Cardiac muscle cell (in vitro differentiated cells and primary cell): Measurements from ENCODE around the gene SUCO. TPM values are rescaled to one million over a fixed set of nuclear protein-coding genes. Genes with fewer than 3 reads are reported as not detected.

Experiments
- DNase-seq, 2 donors: peaks; one replicate each; pipeline versions ENCODE4 v3.0.0 to v3.0.0-alpha.2; 2010 to 2017; ENCODE audit warnings: low read depth in 1 of 2, low spot score in 1 of 2
- H3K27ac ChIP-seq: fragments of 200-600 bp; sonication (generic); 2 replicates; pipeline ENCODE4 v1.5.1; 2016
- H3K27me3 ChIP-seq: fragments of 200-600 bp; sonication (generic); 2 replicates; pipeline ENCODE4 v1.6.0; 2016; ENCODE audit warnings: control low read depth
- H3K36me3 ChIP-seq: fragments of 200-600 bp; sonication (generic); 2 replicates; pipeline ENCODE4 v1.5.1; 2016; ENCODE audit warnings: control low read depth
- H3K4me1 ChIP-seq: fragments of 200-600 bp; sonication (generic); 2 replicates; pipeline ENCODE4 v1.8.1; 2017; ENCODE audit warnings: low read depth, mild to moderate bottlenecking, mixed run types
- H3K4me3 ChIP-seq: fragments of 200-600 bp; sonication (generic); 2 replicates; pipeline ENCODE4 v1.5.1; 2016; ENCODE audit warnings: mild to moderate bottlenecking
- H3K9me3 ChIP-seq: fragments of 200-600 bp; sonication (generic); 2 replicates; pipeline ENCODE4 v1.5.1; 2017; ENCODE audit warnings: low read depth, mild to moderate bottlenecking, control low read depth
- CTCF ChIP-seq: IDR thresholded peaks from 2 replicates; pipeline ENCODE4 v1.5.1; 2012; ENCODE audit warnings: low read depth, mild to moderate bottlenecking, low read length
- polyA plus RNA-seq: library from polyadenylated mRNA; unstranded; fragments of >200 nt; fragmentation: Nextera tagmentation; extraction: Ambion mirVana; gene quantifications from 2 replicates; pipeline ENCODE4 v1.2.1, GENCODE V29; 2016
- total RNA-seq: library from RNA; depleted of rRNA; stranded (reverse); fragments of >200 nt; gene quantifications from 2 replicates; pipeline ENCODE4 v1.2.3, GENCODE V29; 2016

Gene SUCO
- total and polyA plus RNA-seq, 2 experiments from 2014 or later, result 23.0 to 48.6 TPM

DNA sequence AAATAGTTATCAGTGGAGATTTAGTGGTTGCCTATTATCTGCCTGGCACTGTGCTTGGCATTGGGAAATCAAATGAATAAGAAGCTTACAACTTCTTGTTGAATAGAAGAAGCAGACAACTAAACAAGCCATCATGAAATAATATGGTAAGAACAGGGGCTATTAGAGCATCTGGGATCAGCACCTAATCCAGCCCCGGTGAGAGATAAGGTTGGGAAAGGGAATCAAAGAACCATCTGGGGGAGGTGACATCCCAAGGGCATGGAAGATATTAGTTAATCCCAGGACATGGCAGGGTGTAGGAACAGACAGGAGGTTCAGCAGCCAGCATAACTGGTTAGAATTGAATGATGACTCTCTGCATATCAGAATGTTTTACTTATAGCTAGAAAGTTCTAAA lies 36.3 kb upstream of the SUCO start:
- Histone ChIP-seq H3K4me3 (no peak overlapping the region), H3K4me1 (peaks cover 25% of the 10 kb centered on the region), H3K27ac (peak overlapping the region; percentile 98), H3K9me3 (no peaks in the 10 kb centered on the region), H3K36me3 (no peaks in the 10 kb centered on the region), H3K27me3 (no peaks in the 10 kb centered on the region)
- peak in 1 of 2 donors; percentile 15 for DNase-seq
- no peak for TF ChIP-seq CTCF

DNA sequence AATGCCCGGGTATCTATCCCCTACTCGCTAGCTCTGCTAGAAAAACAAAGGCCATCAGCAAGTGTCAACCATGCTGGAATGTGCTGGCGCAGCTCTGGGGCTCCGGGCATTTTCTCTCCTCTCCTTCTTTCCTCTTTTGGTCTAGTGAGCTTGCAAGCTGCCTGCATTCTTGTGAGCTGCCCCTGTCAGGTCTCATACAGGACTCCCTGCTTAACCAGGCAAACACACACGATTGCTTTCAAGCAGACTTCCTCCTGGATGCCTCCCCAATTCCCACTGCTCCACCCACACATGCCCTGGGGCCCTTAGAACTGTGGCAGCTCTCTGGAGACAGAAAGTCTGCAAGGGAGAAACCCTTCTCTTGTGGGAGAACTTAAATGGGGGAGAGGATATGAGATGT lies 35.7 kb upstream of the SUCO start:
- no peak overlapping the region for H3K4me3 ChIP-seq
- no peaks in the 10 kb centered on the region for H3K36me3 ChIP-seq
- peak; percentile 53 to 74 for DNase-seq
- TF ChIP-seq CTCF, result no peak
- peaks cover 25% of the 10 kb centered on the region for H3K4me1 ChIP-seq
- no peaks in the 10 kb centered on the region for H3K9me3 ChIP-seq
- H3K27ac ChIP-seq, result peak overlapping the region; percentile 98
- no peaks in the 10 kb centered on the region for H3K27me3 ChIP-seq

GRCh38 chr1:172498857-172499256 lies 34.1 kb upstream of the SUCO start:
- Histone ChIP-seq H3K4me3 (no peak overlapping the region), H3K27ac (no peak overlapping the region), H3K4me1 (peaks cover 25% of the 10 kb centered on the region), H3K9me3 (no peaks in the 10 kb centered on the region), H3K36me3 (no peaks in the 10 kb centered on the region), H3K27me3 (no peaks in the 10 kb centered on the region)
- no peak for TF ChIP-seq CTCF
- no peak for DNase-seq

DNA sequence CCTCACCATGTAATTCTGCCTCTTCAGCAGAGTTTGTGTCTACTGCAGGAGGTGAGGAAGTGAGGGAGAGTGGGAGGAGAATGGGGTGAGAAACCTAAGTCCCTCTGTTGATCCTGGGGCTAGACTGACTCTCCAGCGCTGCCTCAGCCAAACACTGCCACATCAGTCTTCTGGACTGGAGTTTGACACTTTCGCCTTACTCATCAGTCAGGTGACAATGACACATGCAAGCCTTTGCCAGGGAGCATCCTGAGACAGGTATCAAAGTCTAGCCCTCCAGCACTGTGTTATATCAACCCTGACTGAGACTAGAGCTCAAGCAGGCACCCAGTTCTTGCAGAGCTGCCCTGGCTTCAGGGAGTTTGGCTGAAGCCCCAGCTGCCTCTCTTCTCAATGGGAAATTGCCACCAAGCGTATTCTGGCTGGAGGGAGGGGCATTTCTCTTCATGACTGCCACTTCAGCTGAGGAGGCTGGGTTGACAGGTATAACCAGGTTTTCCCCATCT lies 33.3 kb upstream of the SUCO start:
- TF ChIP-seq CTCF, result no peak
- Histone ChIP-seq H3K4me3 (no peak overlapping the region), H3K36me3 (no peaks in the 10 kb centered on the region), H3K27ac (no peak overlapping the region), H3K4me1 (peaks cover 18% of the 10 kb centered on the region), H3K9me3 (no peaks in the 10 kb centered on the region), H3K27me3 (no peaks in the 10 kb centered on the region)
- no peak for DNase-seq

GRCh38 chr1:172500207-172500606 lies 32.7 kb upstream of the SUCO start:
- Histone ChIP-seq H3K36me3 (no peaks in the 10 kb centered on the region), H3K4me1 (peaks cover 16% of the 10 kb centered on the region), H3K4me3 (no peak overlapping the region), H3K27ac (no peak overlapping the region), H3K27me3 (no peaks in the 10 kb centered on the region), H3K9me3 (no peaks in the 10 kb centered on the region)
- TF ChIP-seq CTCF, result no peak
- DNase-seq, result no peak

- H3K36me3 ChIP-seq, result no peaks in the 10 kb centered on the region
- H3K4me1 ChIP-seq, result no peaks in the 10 kb centered on the region
- H3K27me3 ChIP-seq, result no peaks in the 10 kb centered on the region
- no peak for TF ChIP-seq CTCF
- no peak for DNase-seq
- H3K9me3 ChIP-seq, result no peaks in the 10 kb centered on the region
- no peak overlapping the region for H3K27ac ChIP-seq
- H3K4me3 ChIP-seq, result no peak overlapping the region
Measured at GRCh38 chr1:172507741-172508140, 25.2 kb upstream of the SUCO start.
